ENCODE measurements around the gene SRRM2.

DNA sequence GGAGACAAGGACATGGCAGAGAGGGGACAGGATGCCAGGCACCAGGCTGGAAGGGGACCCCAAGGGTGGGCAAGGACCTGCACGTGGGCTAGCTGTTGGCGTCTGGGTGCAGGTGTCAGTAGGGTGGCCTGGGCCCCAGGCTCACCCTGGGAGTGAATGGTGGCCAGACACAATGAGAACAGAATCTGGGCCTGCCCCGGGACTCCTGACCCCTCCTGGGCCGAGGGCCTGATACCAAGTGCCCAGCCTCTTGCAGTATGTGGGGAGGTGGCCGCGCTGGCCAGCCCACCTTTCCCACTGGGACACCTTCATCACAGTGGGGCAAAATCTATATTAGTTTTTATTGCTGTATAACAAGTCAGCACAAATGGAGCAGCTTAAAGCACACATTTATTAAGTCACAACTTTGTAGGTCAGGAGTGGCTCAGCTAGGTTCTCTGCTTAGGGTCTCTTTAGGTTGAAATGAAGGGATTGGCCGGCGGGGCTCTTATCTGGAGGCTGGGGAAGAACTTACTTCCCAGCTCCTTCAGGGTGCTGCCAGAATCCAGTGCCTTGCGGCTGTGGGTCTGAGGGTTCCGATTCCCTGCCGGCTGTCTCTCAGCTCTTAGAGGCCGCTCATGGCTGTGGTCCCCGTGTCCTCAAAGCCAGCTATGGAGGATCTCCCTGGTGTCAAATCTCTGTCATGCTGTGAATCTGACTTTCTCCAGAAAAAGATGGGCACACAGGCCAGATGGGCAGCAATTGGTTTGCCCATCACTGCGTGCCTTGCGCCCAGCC is 31.3 kb downstream of the SRRM2 start:
- TF ChIP-seq, protein P1, sequence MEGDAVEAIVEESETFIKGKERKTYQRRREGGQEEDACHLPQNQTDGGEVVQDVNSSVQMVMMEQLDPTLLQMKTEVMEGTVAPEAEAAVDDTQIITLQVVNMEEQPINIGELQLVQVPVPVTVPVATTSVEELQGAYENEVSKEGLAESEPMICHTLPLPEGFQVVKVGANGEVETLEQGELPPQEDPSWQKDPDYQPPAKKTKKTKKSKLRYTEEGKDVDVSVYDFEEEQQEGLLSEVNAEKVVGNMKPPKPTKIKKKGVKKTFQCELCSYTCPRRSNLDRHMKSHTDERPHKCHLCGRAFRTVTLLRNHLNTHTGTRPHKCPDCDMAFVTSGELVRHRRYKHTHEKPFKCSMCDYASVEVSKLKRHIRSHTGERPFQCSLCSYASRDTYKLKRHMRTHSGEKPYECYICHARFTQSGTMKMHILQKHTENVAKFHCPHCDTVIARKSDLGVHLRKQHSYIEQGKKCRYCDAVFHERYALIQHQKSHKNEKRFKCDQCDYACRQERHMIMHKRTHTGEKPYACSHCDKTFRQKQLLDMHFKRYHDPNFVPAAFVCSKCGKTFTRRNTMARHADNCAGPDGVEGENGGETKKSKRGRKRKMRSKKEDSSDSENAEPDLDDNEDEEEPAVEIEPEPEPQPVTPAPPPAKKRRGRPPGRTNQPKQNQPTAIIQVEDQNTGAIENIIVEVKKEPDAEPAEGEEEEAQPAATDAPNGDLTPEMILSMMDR (conservative IDR thresholded peaks at IDR 0.05; ENCODE audit: low read length): no peak
- no peak for TF ChIP-seq EZH2phosphoT487 (IDR thresholded peaks at IDR 0.05; ENCODE audit: borderline replicate concordance)
